Heart left ventricle (tissue), 13 donors: ENCODE results near the gene CCDC88A.

Experiments used
- POLR2A ChIP-seq, 2 donors: fragments of 450-650 bp; IDR thresholded peaks; one replicate each; pipeline ENCODE4 v1.6.1; 2017; ENCODE audit warnings: antibody characterized with exemption in 2 of 2, mild to moderate bottlenecking in 2 of 2, moderate library complexity in 2 of 2
- TF ChIP-seq, protein P1 (sequence below), 12 donors: fragments of 200-600 bp; sonication (generic) in 4 of 12; IDR thresholded peaks; one replicate each; pipeline versions ENCODE4 v1.5.0 to v1.8.0; 2018 to 2022; ENCODE audit warnings: antibody characterized with exemption in 12 of 12, mild to moderate bottlenecking in 5 of 12
- donor health status: ischemic (EF 13 %, LVEDD 7.1; RV severe dilation, severe dysfunction).
- donor health status: DM: no; HTN: yes; CAD: no.
- donor health status: DM: no; HTN: no; CAD: no.
- donor health status: ischemic (EF 25% LVEDD 6.9; RV normal size, moderate dysfunction).
- donor health status: ischemic (EF 25% LVEDD 5.7; RV mildly dilated, moderate dysfunction).
- donor health status: ischemic (EF 35%, LVEDD 5.7; RV mildly dilated, moderate dysfunction).
- donor health status: nonischemic (EF 11% LVEDD 7.7; RV severe dilation, severe dysfunction).
- donor health status: DM: yes; HTN: yes; CAD: no.
- donor health status: PGD.
- donor health status: ischemic (EF 29% LVEDD 5.4; RV normal size, mild dysfunction).
- donor health status: nonischemic (EF 23%, LVEDD 6.1; RV moderate dilation, normal function).

DNA sequence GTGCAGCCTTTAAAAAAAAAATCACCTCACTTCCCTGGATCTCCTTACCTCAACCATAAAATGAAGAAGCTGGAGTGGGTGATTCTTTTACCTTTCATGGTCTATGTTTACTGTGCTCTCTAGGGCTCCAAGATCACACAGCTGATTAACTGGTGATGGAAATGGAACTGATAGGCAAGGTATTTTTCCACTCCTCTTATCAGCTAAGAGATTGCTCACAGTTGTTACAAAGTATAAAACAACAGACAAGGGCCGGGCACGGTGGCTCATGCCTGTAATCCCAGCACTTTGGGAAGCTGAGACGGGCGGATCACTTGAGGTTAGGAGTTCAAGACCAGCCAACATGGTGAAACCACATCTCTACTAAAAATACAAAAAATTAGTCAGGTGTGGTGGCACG is 172.6 kb downstream of the CCDC88A start:
- no peak for TF ChIP-seq POLR2A (IDR thresholded peaks at IDR 0.05)
- TF ChIP-seq, protein P1, sequence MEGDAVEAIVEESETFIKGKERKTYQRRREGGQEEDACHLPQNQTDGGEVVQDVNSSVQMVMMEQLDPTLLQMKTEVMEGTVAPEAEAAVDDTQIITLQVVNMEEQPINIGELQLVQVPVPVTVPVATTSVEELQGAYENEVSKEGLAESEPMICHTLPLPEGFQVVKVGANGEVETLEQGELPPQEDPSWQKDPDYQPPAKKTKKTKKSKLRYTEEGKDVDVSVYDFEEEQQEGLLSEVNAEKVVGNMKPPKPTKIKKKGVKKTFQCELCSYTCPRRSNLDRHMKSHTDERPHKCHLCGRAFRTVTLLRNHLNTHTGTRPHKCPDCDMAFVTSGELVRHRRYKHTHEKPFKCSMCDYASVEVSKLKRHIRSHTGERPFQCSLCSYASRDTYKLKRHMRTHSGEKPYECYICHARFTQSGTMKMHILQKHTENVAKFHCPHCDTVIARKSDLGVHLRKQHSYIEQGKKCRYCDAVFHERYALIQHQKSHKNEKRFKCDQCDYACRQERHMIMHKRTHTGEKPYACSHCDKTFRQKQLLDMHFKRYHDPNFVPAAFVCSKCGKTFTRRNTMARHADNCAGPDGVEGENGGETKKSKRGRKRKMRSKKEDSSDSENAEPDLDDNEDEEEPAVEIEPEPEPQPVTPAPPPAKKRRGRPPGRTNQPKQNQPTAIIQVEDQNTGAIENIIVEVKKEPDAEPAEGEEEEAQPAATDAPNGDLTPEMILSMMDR (IDR thresholded peaks at IDR 0.05), result no peak
